Liver (tissue), 9 donors: ENCODE data around the gene GPR176. TPM values are rescaled to one million over a fixed set of nuclear protein-coding genes. Genes with fewer than 3 reads are reported as not detected.

Source experiments
- DNase-seq: peaks from one replicate; pipeline ENCODE4 v3.0.0-alpha.2; 2017; ENCODE audit warnings: low spot score
- H3K27ac ChIP-seq, 2 donors: one replicate each; pipeline ENCODE4 v1.7.0; 2013; ENCODE audit warnings: inconsistent platforms in 2 of 2, low read length in 2 of 2, control low read depth in 1 of 2, low read depth in 1 of 2, mild to moderate bottlenecking in 1 of 2
- H3K27me3 ChIP-seq, 4 donors: one replicate each; pipeline versions ENCODE4 v1.6.1 to v1.7.0; 2013; ENCODE audit warnings: low read length in 3 of 4, inconsistent platforms in 1 of 4, mild to moderate bottlenecking in 1 of 4, moderate library complexity in 1 of 4; ENCODE audit not compliant: control insufficient read depth in 4 of 4, insufficient read depth in 4 of 4
- H3K36me3 ChIP-seq, 4 donors: one replicate each; pipeline versions ENCODE4 v1.6.1 to v1.7.0; 2013; ENCODE audit warnings: low read length in 3 of 4, mild to moderate bottlenecking in 3 of 4, low read depth in 1 of 4, moderate library complexity in 1 of 4; ENCODE audit not compliant: control insufficient read depth in 4 of 4, insufficient read depth in 3 of 4
- H3K4me1 ChIP-seq, 4 donors: one replicate each; pipeline versions ENCODE4 v1.6.1 to v1.7.0; 2013; ENCODE audit warnings: low read length in 3 of 4, mild to moderate bottlenecking in 3 of 4, moderate library complexity in 1 of 4; ENCODE audit not compliant: control insufficient read depth in 4 of 4, insufficient read depth in 4 of 4
- H3K4me3 ChIP-seq, 3 donors: one replicate each; pipeline versions ENCODE4 v1.6.1 to v1.7.0; 2013; ENCODE audit warnings: low read length in 3 of 3, control low read depth in 1 of 3, low read depth in 1 of 3, mild to moderate bottlenecking in 1 of 3
- H3K9ac ChIP-seq, 2 donors: one replicate each; pipeline ENCODE4 v1.7.0; 2013; ENCODE audit warnings: low read length in 2 of 2, mild to moderate bottlenecking in 2 of 2, moderate library complexity in 2 of 2, control low read depth in 1 of 2, low read depth in 1 of 2
- H3K9me3 ChIP-seq, 4 donors: one replicate each; pipeline versions ENCODE4 v1.6.1 to v1.7.0; 2013; ENCODE audit warnings: low read length in 3 of 4; ENCODE audit not compliant: control insufficient read depth in 4 of 4
- FOXA1 ChIP-seq: IDR thresholded peaks from 2 replicates; pipeline ENCODE4 v1.6.1; 2016; ENCODE audit warnings: antibody characterized with exemption
- FOXA2 ChIP-seq: IDR thresholded peaks from 2 replicates; pipeline ENCODE4 v1.6.1; 2016; ENCODE audit warnings: antibody characterized with exemption
- GABPA ChIP-seq, 2 donors: IDR thresholded peaks in 1 of 2; conservative IDR thresholded peaks in 1 of 2; 2 replicates each; pipeline ENCODE4 v1.6.1; 2016; ENCODE audit warnings: antibody characterized with exemption in 2 of 2, mild to moderate bottlenecking in 1 of 2, moderate library complexity in 1 of 2
- HNF4A ChIP-seq, 2 donors: conservative IDR thresholded peaks; 2 replicates each; pipeline ENCODE4 v1.6.1; 2016; ENCODE audit warnings: antibody characterized with exemption in 2 of 2, mild to moderate bottlenecking in 2 of 2
- JUND ChIP-seq, 2 donors: IDR thresholded peaks; 2 replicates each; pipeline ENCODE4 v1.6.1; 2016; ENCODE audit warnings: antibody characterized with exemption in 2 of 2
- NR2F2 ChIP-seq: IDR thresholded peaks from 2 replicates; pipeline ENCODE4 v1.6.1; 2016; ENCODE audit warnings: antibody characterized with exemption
- RAD21 ChIP-seq, 2 donors: IDR thresholded peaks; 2 replicates each; pipeline ENCODE4 v1.6.1; 2016; ENCODE audit warnings: antibody characterized with exemption in 2 of 2, mild to moderate bottlenecking in 2 of 2
- SP1 ChIP-seq: IDR thresholded peaks from 2 replicates; pipeline ENCODE4 v1.6.1; 2018; ENCODE audit warnings: antibody characterized with exemption, mild to moderate bottlenecking
- WGBS: extraction: QIAGEN DNeasy Blood & Tissue Kit; methylation state at CpG from one replicate; pipeline ENCODE4 v1.1.7; 2013; 5-methylcytosine and 5-hydroxymethylcytosine counted together
- polyA plus RNA-seq, 2 donors: library from polyadenylated mRNA; stranded (reverse) in 1 of 2; unstranded in 1 of 2; fragments of 200-250 nt in 1 of 2; fragments of >200 nt in 1 of 2; fragmentation: Nextera tagmentation in 1 of 2; extraction: Ambion mirVana in 1 of 2; gene quantifications; one replicate each; pipeline versions ENCODE4 v1.2.1 to v1.2.3, GENCODE V29; 2013 to 2015
- total RNA-seq, 2 donors: library from RNA; depleted of rRNA; stranded (reverse); fragments of >200 nt; gene quantifications; one replicate each; pipeline ENCODE4 v1.2.3, GENCODE V29; 2014
- TF ChIP-seq, protein P1 (sequence below): fragments of 150-350 bp; IDR thresholded peaks from 2 replicates; pipeline ENCODE4 v1.5.1; 2017; ENCODE audit warnings: improper control_type of control experiment, low read depth, low read length; ENCODE audit not compliant: missing input control
- TF ChIP-seq, protein P2 (sequence below): IDR thresholded peaks from 2 replicates; pipeline ENCODE4 v1.6.1; 2016; ENCODE audit warnings: antibody characterized with exemption
- TF ChIP-seq, protein P3 (sequence below): IDR thresholded peaks from 2 replicates; pipeline ENCODE4 v1.6.1; 2016; ENCODE audit warnings: antibody characterized with exemption
- TF ChIP-seq, protein P4 (sequence below): IDR thresholded peaks from 2 replicates; pipeline ENCODE4 v1.6.1; 2016; ENCODE audit warnings: antibody characterized with exemption
- TF ChIP-seq, protein P5 (sequence below): IDR thresholded peaks from 2 replicates; pipeline ENCODE4 v1.6.1; 2016; ENCODE audit warnings: antibody characterized with exemption, mild to moderate bottlenecking
- donor health status: healthy.
- donor health status: healthy.
- donor health status: healthy.
- donor health status: healthy.
- donor health status: healthy.

Gene GPR176
- total and polyA plus RNA-seq, 4 donors, result 0.44 to 1.7 (median 1.4) TPM

DNA sequence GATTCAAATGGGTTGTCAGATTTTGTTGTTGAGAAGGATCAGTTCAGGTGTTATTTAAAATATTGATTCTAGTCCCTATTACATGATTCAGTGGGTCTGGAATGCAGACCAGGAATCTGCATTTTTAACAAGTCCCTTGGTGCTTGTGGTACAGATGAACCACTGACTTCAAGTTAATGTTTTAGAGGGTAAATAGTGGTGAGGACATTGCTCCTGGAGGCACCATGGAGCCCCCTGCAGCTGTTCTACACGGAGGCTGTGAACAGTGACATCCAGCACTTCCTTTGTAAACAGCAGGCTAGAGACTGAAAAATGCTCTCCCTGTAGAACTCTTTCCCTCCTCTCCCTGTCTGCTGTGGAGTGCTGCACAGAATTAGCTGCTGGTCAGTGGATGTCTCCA is 132.6 kb downstream of the GPR176 start:
- Histone ChIP-seq H3K4me3 (no peak overlapping the region), H3K27ac (no peak overlapping the region), H3K27me3 (no peaks in the 10 kb centered on the region), H3K9me3 (no peaks in the 10 kb centered on the region), H3K9ac (no peak overlapping the region), H3K4me1 (peaks cover 3 to 18% (median 8%) of the 10 kb centered on the region in 4 donors), H3K36me3 (no peaks in the 10 kb centered on the region)
- no peak for DNase-seq
- WGBS, result 14% methylated on average over 1 of the region's 1 CpG
- TF ChIP-seq JUND (IDR thresholded peaks at IDR 0.05), result no peak
- TF ChIP-seq NR2F2, result no peak
- no peak for TF ChIP-seq FOXA1
- TF ChIP-seq FOXA2, result no peak

DNA sequence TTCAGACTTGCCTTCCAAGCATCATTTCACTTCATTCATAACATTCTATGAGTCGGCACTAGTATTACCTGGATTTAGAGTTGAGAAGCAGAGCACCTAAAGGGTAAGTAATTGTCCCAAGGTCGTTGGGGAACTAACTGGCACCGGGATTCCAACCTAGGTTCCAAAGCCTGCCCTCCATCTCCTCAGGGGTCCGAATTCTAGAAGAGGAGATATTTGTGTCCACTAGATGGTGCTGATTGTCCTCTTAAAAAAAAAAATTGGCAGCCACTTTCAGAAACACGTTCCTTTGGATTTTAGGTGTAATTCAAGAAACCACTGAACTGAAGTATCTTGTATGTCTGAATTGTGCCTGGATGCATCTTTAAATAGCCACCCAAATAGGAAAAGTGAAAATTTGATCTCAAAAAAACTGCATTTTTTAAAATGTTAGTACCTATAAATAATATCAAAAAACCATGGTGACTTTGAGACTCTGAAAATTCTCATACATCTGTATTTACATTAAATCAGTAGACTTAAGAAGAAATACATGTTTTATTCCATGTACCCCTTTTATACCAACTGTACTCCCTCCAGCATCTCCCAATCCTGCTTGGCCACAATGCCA is 133.5 kb downstream of the GPR176 start:
- Histone ChIP-seq H3K27me3 (no peaks in the 10 kb centered on the region), H3K9me3 (no peaks in the 10 kb centered on the region), H3K4me1 (peaks cover 3 to 22% (median 8%) of the 10 kb centered on the region in 4 donors), H3K9ac (no peak overlapping the region), H3K4me3 (no peak overlapping the region), H3K27ac (no peak overlapping the region), H3K36me3 (no peaks in the 10 kb centered on the region)
- TF ChIP-seq HNF4A (conservative IDR thresholded peaks at IDR 0.05), result peak in 1 of 2 donors; percentile 34
- TF ChIP-seq, protein P1, sequence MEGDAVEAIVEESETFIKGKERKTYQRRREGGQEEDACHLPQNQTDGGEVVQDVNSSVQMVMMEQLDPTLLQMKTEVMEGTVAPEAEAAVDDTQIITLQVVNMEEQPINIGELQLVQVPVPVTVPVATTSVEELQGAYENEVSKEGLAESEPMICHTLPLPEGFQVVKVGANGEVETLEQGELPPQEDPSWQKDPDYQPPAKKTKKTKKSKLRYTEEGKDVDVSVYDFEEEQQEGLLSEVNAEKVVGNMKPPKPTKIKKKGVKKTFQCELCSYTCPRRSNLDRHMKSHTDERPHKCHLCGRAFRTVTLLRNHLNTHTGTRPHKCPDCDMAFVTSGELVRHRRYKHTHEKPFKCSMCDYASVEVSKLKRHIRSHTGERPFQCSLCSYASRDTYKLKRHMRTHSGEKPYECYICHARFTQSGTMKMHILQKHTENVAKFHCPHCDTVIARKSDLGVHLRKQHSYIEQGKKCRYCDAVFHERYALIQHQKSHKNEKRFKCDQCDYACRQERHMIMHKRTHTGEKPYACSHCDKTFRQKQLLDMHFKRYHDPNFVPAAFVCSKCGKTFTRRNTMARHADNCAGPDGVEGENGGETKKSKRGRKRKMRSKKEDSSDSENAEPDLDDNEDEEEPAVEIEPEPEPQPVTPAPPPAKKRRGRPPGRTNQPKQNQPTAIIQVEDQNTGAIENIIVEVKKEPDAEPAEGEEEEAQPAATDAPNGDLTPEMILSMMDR, result peak; percentile 62
- peak; percentile 82 to 84 for TF ChIP-seq RAD21 (IDR thresholded peaks at IDR 0.05)
- no peak for TF ChIP-seq GABPA (IDR thresholded peaks at IDR 0.05 in 1 of 2, conservative IDR thresholded peaks at IDR 0.05 in 1 of 2)
- TF ChIP-seq, protein P2, sequence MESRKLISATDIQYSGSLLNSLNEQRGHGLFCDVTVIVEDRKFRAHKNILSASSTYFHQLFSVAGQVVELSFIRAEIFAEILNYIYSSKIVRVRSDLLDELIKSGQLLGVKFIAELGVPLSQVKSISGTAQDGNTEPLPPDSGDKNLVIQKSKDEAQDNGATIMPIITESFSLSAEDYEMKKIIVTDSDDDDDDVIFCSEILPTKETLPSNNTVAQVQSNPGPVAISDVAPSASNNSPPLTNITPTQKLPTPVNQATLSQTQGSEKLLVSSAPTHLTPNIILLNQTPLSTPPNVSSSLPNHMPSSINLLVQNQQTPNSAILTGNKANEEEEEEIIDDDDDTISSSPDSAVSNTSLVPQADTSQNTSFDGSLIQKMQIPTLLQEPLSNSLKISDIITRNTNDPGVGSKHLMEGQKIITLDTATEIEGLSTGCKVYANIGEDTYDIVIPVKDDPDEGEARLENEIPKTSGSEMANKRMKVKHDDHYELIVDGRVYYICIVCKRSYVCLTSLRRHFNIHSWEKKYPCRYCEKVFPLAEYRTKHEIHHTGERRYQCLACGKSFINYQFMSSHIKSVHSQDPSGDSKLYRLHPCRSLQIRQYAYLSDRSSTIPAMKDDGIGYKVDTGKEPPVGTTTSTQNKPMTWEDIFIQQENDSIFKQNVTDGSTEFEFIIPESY, result no peak
- no peak for DNase-seq
- 6% methylated on average over 5 of the region's 5 CpGs for WGBS

DNA sequence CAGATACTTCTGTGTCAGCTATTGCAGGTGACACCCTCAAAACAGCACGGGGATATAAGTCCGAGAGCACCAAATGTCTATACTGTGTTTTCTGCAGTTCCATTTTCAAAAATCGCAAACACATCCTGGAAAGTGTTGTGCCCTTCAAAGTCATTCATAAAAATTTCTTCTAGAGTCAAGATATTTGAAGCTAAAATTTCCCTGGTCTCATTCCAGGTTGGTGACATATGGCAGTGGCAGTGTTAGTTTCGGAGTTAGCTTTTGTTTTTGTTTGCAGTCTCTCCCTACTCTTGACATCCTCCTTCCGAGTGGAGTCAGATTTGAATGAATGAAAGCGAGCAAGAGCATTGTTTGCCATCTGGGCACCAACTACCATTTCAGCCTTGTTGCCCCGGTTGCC is 134.2 kb downstream of the GPR176 start:
- H3K27me3 ChIP-seq, result no peaks in the 10 kb centered on the region
- no peak overlapping the region for H3K9ac ChIP-seq
- TF ChIP-seq NR2F2 (no peak), RAD21 (IDR thresholded peaks at IDR 0.05) (no peak)
- H3K36me3 ChIP-seq, result no peaks in the 10 kb centered on the region
- no peak overlapping the region for H3K27ac ChIP-seq
- H3K4me3 ChIP-seq, result no peak overlapping the region
- 89% methylated on average over 7 of the region's 7 CpGs for WGBS
- DNase-seq, result no peak
- H3K9me3 ChIP-seq, result no peaks in the 10 kb centered on the region
- peaks cover 3 to 22% (median 8%) of the 10 kb centered on the region in 4 donors for H3K4me1 ChIP-seq

DNA sequence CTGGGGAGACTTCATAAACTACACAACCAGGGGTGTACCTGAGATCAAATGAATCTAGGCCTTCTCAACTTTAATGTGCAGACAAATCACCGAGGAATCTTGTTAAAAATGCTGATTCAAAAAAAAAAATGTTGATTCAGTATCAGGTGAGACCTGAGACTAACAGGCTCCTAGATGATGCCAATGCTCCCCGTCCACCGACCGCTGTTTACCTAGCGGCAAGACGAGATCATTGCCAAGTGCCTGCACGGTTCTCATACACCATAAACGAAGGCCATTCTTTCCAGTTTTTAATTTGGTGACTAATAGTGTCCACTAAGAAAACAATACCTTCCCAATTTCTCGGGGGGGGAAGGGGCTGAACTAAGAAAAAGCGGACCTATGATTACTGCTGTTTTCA is 134.9 kb downstream of the GPR176 start:
- WGBS, result 52% methylated on average over 10 of the region's 10 CpGs
- H3K27me3 ChIP-seq, result no peaks in the 10 kb centered on the region
- no peaks in the 10 kb centered on the region for H3K36me3 ChIP-seq
- H3K9me3 ChIP-seq, result no peaks in the 10 kb centered on the region
- no peak for DNase-seq
- no peak overlapping the region for H3K4me3 ChIP-seq
- H3K27ac ChIP-seq, result no peak overlapping the region
- peaks cover 3 to 22% (median 8%) of the 10 kb centered on the region in 4 donors for H3K4me1 ChIP-seq
- H3K9ac ChIP-seq, result no peak overlapping the region
- TF ChIP-seq FOXA2, result no peak
- TF ChIP-seq, protein P3, sequence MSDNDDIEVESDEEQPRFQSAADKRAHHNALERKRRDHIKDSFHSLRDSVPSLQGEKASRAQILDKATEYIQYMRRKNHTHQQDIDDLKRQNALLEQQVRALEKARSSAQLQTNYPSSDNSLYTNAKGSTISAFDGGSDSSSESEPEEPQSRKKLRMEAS, result no peak
- TF ChIP-seq, protein P4, sequence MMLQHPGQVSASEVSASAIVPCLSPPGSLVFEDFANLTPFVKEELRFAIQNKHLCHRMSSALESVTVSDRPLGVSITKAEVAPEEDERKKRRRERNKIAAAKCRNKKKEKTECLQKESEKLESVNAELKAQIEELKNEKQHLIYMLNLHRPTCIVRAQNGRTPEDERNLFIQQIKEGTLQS, result no peak
- no peak for TF ChIP-seq SP1
- TF ChIP-seq, protein P5, sequence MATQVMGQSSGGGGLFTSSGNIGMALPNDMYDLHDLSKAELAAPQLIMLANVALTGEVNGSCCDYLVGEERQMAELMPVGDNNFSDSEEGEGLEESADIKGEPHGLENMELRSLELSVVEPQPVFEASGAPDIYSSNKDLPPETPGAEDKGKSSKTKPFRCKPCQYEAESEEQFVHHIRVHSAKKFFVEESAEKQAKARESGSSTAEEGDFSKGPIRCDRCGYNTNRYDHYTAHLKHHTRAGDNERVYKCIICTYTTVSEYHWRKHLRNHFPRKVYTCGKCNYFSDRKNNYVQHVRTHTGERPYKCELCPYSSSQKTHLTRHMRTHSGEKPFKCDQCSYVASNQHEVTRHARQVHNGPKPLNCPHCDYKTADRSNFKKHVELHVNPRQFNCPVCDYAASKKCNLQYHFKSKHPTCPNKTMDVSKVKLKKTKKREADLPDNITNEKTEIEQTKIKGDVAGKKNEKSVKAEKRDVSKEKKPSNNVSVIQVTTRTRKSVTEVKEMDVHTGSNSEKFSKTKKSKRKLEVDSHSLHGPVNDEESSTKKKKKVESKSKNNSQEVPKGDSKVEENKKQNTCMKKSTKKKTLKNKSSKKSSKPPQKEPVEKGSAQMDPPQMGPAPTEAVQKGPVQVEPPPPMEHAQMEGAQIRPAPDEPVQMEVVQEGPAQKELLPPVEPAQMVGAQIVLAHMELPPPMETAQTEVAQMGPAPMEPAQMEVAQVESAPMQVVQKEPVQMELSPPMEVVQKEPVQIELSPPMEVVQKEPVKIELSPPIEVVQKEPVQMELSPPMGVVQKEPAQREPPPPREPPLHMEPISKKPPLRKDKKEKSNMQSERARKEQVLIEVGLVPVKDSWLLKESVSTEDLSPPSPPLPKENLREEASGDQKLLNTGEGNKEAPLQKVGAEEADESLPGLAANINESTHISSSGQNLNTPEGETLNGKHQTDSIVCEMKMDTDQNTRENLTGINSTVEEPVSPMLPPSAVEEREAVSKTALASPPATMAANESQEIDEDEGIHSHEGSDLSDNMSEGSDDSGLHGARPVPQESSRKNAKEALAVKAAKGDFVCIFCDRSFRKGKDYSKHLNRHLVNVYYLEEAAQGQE, result no peak
